Small intestine (tissue), 7 donors: ENCODE measurements around the gene CACNB4. TPM values are rescaled to one million over a fixed set of nuclear protein-coding genes. Genes with fewer than 3 reads are reported as not detected.

Experiments
- DNase-seq, 2 donors: peaks; one replicate each; pipeline versions ENCODE4 v3.0.0 to v3.0.0-alpha.2; 2013
- FAIRE-seq: peaks from 2 replicates; lab custom pipeline; 2012; peaks lifted over from hg19 to GRCh38; lab: Jason Lieb, UNC
- H3K27ac ChIP-seq, 3 donors: one replicate each; pipeline ENCODE4 v1.5.1; 2013; ENCODE audit warnings: low read length in 2 of 3, mild to moderate bottlenecking in 2 of 3, control low read depth in 1 of 3, inconsistent platforms in 1 of 3, low read depth in 1 of 3, moderate library complexity in 1 of 3
- H3K27me3 ChIP-seq, 3 donors: one replicate each; pipeline ENCODE4 v1.6.1; 2013; ENCODE audit warnings: low read length in 3 of 3, inconsistent platforms in 1 of 3; ENCODE audit not compliant: control insufficient read depth in 3 of 3, insufficient read depth in 3 of 3
- H3K36me3 ChIP-seq, 3 donors: one replicate each; pipeline ENCODE4 v1.6.1; 2013; ENCODE audit warnings: low read length in 3 of 3, inconsistent platforms in 1 of 3, low read depth in 1 of 3, mild to moderate bottlenecking in 1 of 3, moderate library complexity in 1 of 3; ENCODE audit not compliant: control insufficient read depth in 3 of 3, insufficient read depth in 2 of 3
- H3K4me1 ChIP-seq, 3 donors: one replicate each; pipeline ENCODE4 v1.6.1; 2013; ENCODE audit warnings: low read length in 2 of 3, inconsistent platforms in 1 of 3, low read depth in 1 of 3, mild to moderate bottlenecking in 1 of 3, moderate library complexity in 1 of 3; ENCODE audit not compliant: control insufficient read depth in 3 of 3, insufficient read depth in 2 of 3
- H3K4me3 ChIP-seq, 3 donors: one replicate each; pipeline ENCODE4 v1.5.1; 2013; ENCODE audit warnings: low read length in 3 of 3, control low read depth in 1 of 3, inconsistent platforms in 1 of 3, low read depth in 1 of 3, mild to moderate bottlenecking in 1 of 3, moderate library complexity in 1 of 3
- H3K9me3 ChIP-seq, 2 donors: one replicate each; pipeline ENCODE4 v1.6.1; 2013; ENCODE audit warnings: low read depth in 1 of 2, low read length in 1 of 2; ENCODE audit not compliant: control insufficient read depth in 2 of 2, insufficient read depth in 1 of 2
- WGBS, 3 donors: extraction: QIAGEN DNeasy Blood & Tissue Kit; methylation state at CpG; one replicate each; pipeline ENCODE4 v1.1.7; 2013; 5-methylcytosine and 5-hydroxymethylcytosine counted together
- polyA plus RNA-seq, 4 donors: library from polyadenylated mRNA; stranded (reverse) in 3 of 4; unstranded in 1 of 4; fragments of 200-250 nt in 3 of 4; fragments of 120-200 nt in 1 of 4; gene quantifications; one replicate each; pipeline versions ENCODE4 v1.2.1 to v1.2.3, GENCODE V29; 2013
- donor health status: healthy with polysubstance abuse.
- donor health status: control.
- donor health status: control.
- donor health status: Bipolar disorder and iron deficiency.
- donor health status: healthy.

CACNB4 gene
- polyA plus RNA-seq, 4 donors: 0.27 to 1.3 (median 0.27) TPM; not detected in 1

DNA sequence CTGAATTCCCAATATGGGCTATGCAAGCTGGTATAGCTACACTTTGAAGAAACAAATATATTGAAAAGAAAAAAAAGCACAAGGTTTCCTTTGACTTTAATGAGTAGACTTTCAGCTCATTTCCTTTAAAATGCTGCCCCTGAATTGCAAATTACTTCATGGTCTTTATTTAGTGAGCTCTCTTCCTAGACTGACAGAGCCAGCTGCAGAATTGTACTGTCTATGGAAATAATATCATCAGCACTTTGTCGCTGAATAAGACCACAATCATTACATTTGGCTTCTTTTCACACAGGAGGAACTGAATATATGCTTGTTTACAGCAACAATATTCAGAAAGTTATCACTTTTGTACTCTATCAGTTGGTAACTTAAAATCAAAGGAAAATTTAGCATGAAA, 312.4 kb downstream of the CACNB4 start:
- FAIRE-seq (no peak), DNase-seq (no peak)
- Histone ChIP-seq H3K27me3 (no peaks in the 10 kb centered on the region), H3K4me3 (no peak overlapping the region), H3K9me3 (no peaks in the 10 kb centered on the region), H3K4me1 (no peaks in the 10 kb centered on the region), H3K36me3 (peaks cover 0 to 15% (median 4%) of the 10 kb centered on the region in 3 donors), H3K27ac (no peak overlapping the region)
- WGBS, 3 donors: 83 to 97% (median 94%) methylated on average over 1 of the region's 1 CpG

- FAIRE-seq: no peak
- Histone ChIP-seq H3K9me3 (no peaks in the 10 kb centered on the region), H3K4me3 (no peak overlapping the region), H3K27me3 (no peaks in the 10 kb centered on the region), H3K27ac (no peak overlapping the region), H3K36me3 (peaks cover 0 to 16% (median 4%) of the 10 kb centered on the region in 3 donors), H3K4me1 (no peaks in the 10 kb centered on the region)
- DNase-seq: no peak
- 96 to 99% (median 98%) methylated on average over 5 of the region's 5 CpGs for WGBS, 3 donors
These were observed 312.8 kb downstream of the CACNB4 start for GRCh38 chr2:151786077-151786476.

- Histone ChIP-seq H3K4me1 (no peaks in the 10 kb centered on the region), H3K27ac (no peak overlapping the region), H3K27me3 (no peaks in the 10 kb centered on the region), H3K36me3 (peaks cover 0 to 16% (median 4%) of the 10 kb centered on the region in 3 donors), H3K9me3 (no peaks in the 10 kb centered on the region), H3K4me3 (no peak overlapping the region)
- FAIRE-seq (no peak), DNase-seq (no peak)
- WGBS, 3 donors: 97 to 100% (median 97%) methylated on average over 2 of the region's 2 CpGs
These were observed 315.7 kb downstream of the CACNB4 start for GRCh38 chr2:151783133-151783520.

Other genes starting within 250 kb of the CACNB4 start
- gene STAM2, start 76.7 kb upstream of the CACNB4 start, polyA plus RNA-seq: 10 to 100 TPM in 2 of 4 donors, 1 to 10 TPM in 2; 8.2 to 27.3 (median 9.8) TPM
- 10 to 100 TPM in 1 of 4 donors, 1 to 10 TPM in 3; 7.0 to 23.3 (median 8.7) TPM for gene FMNL2, start 236.1 kb upstream of the CACNB4 start, polyA plus RNA-seq